ENCODE measurements around the gene HHATL. TPM values are rescaled to one million over a fixed set of nuclear protein-coding genes. Genes with fewer than 3 reads are reported as not detected.
A peak's percentile ranks its signal among the peaks of the same experiment; 100 is the strongest.

HHATL gene
- 0.73 TPM for total RNA-seq

- peak; percentile 44 for DNase-seq (ENCODE audit: low spot score)
Measured at GRCh38 chr3:42702066-42702951, at the start of gene HHATL. Gene HHATL (minus strand): TSS chr3:42702798. CDS start chr3:42700826, 1,972 bp downstream.

DNA sequence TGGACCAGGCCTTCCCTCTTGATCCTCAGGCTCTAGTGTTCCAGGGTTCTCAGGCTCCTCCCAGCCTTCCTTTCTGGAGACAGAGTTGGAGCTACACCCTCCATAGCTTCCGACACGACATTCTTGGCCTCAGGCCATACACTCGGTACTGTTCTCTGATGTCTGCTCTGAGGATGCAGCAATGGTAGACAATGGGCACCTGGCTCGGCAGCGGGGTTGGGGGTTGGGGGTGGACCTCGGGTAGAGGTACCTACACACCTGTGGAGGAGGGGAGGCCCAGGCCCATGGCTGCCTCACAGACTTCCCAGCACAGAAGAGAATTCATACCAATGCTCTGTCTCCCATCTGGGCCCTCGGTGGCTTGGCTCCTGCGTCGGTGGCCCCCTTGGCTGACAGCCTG is 49.0 kb upstream of the HHATL start:
- DNase-seq (ENCODE audit: low spot score), result no peak

- DNase-seq (ENCODE audit: low spot score), result no peak
Measured at GRCh38 chr3:42750834-42751233, 48.2 kb upstream of the HHATL start.

- no peak for DNase-seq (ENCODE audit: low spot score)
Measured at GRCh38 chr3:42749753-42750231, 47.2 kb upstream of the HHATL start.

- peak; percentile 35 for DNase-seq (ENCODE audit: low spot score)
Measured at GRCh38 chr3:42749025-42749752, 46.6 kb upstream of the HHATL start.

- DNase-seq (ENCODE audit: low spot score), result no peak
Measured at GRCh38 chr3:42747581-42747980, 45.0 kb upstream of the HHATL start.

DNA sequence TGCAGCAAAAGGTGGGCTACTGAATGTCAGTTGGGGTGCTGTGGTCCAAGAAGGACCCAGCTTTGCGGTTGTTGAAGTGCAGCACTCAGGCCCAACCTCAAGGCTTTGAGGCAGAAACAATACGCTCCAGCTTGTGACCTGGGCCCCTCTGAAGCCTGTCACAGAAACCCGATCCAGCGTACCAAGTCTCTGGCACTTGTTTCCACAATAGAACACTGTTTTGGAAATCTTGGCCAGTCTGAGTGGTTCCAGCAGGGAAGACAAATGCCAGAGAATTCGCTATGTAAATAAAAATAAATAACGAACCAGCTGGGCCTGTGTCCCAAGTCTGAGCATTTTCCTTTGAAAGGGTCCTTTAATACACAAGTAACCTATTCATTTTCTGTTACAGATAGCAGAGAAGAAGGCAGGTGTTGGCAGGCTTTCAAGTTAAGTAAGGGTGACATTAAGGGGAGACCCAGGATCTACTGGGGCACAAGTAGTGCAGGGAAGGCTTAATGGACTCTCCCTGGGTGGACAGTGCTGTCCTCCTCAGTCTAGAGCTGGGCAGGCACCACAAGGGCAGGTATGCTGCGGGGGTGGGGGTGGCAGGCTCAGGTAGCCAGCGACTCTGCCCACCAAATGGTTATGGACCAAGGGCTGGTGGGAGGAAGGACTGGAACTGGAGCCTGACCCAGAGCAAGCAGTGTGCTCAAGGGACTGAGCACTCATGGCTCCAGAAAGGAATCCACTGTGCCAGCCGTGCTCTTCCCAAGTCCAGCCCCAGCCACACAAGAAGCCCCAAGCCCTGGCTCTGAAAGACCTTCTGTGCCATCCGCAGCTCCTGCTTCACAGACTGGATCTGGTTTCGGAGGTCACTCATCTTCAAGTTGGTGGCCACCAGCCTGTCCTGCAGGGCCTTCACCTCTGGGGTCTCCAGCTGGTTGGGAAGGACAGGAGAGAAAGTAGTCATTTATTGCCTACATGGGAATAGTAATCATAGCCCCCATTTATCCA is 44.2 kb upstream of the HHATL start:
- no peak for DNase-seq (ENCODE audit: low spot score)

- DNase-seq (ENCODE audit: low spot score), result no peak
Measured at GRCh38 chr3:42745776-42746454, 43.3 kb upstream of the HHATL start.

GRCh38 chr3:42745291-42745745 is 42.7 kb upstream of the HHATL start:
- DNase-seq (ENCODE audit: low spot score), result no peak

- no peak for DNase-seq (ENCODE audit: low spot score)
Measured at GRCh38 chr3:42743204-42743995, 40.8 kb upstream of the HHATL start.

- DNase-seq (ENCODE audit: low spot score), result no peak
Measured at GRCh38 chr3:42742688-42743087, 40.1 kb upstream of the HHATL start.

DNA sequence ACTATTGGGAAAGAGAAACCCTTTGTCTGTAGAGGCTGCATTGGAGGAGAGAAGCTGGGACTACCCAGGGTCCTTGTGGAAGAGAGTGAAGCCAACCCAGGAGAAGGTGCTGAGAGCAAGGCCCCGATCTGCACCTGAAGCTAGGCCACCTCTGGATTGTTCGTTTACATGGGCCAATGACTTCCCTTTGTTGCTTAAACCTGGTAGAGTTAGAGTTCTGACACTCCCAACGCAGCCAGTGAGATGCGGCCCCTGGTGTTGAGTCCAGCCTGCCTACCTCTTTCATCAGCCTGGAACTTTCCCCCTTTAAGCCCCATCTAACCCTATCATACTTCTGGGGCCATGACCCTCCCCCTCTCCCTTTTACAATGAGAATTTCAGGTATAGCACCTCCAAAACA is 39.7 kb upstream of the HHATL start:
- no peak for DNase-seq (ENCODE audit: low spot score)

DNA sequence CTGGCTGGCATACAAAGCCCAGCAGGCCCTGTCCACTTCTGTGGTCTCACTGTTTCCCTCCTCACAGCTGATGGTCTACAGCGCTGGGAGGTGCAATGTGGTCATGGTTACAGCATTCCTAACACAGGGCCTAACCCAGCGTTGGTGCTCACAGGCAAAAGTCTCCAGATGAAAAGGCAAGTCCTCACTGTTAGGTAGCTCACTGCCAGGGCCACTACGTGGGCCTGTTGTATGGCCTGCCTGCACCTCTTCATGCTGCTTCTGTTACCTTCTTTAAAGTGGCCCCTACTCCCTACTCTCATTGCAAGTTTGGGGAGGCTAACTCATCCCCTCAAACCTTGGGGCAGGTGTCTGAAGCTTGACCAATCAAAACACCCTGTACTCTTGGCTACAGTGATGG is 39.2 kb upstream of the HHATL start:
- no peak for DNase-seq (ENCODE audit: low spot score)

DNA sequence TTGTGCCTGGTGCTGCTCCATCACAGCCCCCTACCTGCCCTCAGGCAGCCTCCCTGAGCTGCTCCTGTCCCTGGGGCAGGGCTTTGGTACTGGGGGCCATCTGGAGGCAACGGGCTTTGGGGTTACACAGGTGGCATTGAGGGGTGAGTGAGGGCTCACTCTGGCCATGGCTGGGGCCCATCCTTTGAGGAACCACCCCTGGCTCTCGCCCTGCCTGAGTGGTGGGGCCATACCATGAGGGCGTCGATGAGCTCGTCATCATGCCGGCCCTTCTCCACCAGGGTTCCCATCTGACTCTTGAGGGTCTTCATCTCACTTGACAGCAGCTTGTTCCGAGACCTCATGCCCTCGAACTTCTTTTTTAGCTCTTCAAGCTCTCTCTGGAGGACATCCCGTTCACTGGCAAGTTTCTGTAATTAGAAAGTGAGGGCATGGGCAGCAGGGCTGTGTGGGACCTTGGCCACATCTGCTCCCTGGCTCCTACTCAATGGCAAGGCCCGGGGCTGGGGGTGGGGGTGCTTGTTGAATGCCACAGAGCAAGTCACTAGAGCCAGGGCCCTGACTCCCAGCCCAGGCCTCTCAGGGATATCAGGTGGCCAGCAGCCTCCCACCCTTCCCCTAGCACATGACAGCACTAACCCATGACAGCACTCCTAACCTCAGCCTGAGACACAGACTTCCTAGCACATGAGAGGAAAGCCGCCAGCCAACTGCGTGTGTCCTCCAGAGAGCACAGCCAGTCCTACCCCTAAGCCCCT is 37.0 kb upstream of the HHATL start:
- DNase-seq (ENCODE audit: low spot score), result no peak

- DNase-seq (ENCODE audit: low spot score), result no peak
Measured at GRCh38 chr3:42736531-42736930, 33.9 kb upstream of the HHATL start.

DNA sequence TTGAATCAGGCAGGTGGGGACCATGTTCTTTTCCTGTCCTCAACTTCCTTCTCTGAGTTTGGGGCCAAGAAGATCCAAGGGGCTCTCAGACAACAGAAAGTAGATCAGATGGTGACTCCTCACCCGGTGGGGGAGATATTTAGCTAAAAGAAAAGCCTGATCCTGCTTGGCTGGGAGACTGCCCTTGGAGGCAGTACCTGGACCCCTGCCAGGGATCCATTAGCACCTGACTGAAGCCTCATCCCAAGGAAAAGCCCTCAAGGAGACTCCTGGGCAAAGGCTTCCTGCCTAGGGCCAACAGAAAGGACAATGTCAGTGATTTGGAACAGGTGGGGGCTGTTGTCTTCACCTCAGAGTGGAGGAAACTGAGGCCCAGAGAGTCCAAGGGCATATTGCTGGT is 33.5 kb upstream of the HHATL start:
- DNase-seq (ENCODE audit: low spot score), result no peak

DNA sequence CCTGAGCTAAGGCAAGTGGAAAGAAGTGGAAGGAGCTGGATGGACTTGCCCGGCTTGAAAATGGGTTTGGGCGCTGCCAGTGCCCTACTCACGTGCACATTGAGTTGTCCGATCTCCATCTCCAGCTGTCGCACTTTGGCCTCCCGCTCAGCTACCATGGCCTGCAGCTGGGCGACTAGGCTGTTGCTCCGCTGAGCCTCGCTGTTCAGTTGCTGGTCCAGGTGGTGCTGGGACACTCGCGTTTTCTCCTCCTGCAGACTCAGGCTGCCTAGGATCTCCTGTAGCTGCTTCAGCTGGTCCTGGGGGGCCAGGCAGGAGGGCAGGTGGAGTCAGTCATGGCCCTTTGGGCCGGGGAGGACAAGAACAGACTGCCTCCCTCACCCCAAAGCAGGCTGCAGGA is 33.0 kb upstream of the HHATL start:
- DNase-seq (ENCODE audit: low spot score), result no peak

GRCh38 chr3:42735019-42735418 is 32.4 kb upstream of the HHATL start:
- DNase-seq (ENCODE audit: low spot score), result no peak

DNA sequence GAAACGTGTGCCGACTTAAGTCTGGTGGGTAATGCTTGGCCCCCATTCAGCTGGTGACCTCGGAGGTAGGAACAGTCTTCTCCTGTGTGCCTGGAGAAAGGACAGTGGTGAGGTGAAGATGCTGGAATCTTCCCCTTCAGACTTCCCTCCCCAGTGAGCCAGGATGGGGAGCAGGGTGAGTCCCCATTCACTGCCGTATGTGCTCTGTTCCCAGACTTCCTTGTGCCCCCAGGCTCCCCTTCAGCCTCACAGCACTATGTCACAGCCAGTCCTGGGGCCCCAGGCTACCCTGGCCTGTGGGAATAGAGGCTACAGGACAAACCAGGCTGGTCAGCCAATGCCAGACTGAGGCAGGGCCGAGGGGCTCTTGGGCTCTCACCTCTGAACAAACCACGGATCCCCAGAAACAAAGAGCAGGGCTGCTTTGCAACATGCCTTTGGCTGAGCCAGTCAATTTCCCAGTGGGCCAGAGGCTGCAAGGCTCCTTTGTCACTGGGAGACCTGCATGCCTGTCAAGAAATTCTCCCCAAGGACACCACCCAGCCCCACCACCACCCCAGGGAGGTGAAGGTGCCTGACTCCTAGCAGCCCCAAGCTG is 31.8 kb upstream of the HHATL start:
- no peak for DNase-seq (ENCODE audit: low spot score)

Data from ureter (tissue), 1 donor.